K562 (cell line): Measurements from ENCODE around the gene EVI5L. TPM values are rescaled to one million over a fixed set of nuclear protein-coding genes. Genes with fewer than 3 reads are reported as not detected.

Experiments used
- ATAC-seq: fragments of 200-7000 bp; cut with Tn5 transposase; 3 replicates; pipeline ENCODE4 v1.9.1; 2020; ENCODE audit warnings: moderate library complexity
- BruUV-seq: library from RNA; stranded (reverse); fragments of 400-500 nt; replicated peaks from 2 replicates; lab custom pipeline; 2021; lab: Mats Ljungman, UMichigan
- CTCF ChIA-PET: fragments of 300-600 bp; formaldehyde crosslinking; extraction: SDS; loops from one replicate; lab custom pipeline; 2021; ENCODE audit warnings: low intra/inter-chr PET ratio; lab: Yijun Ruan, JAX
- POLR2A ChIA-PET: fragments of 300-600, 350-650 bp; sonication (Branson Sonifier 250); formaldehyde crosslinking; extraction: SDS; loops from one replicate; lab custom pipeline; 2021; ENCODE audit warnings: antibody characterized with exemption, inconsistent platforms; lab: Yijun Ruan, JAX
- DNase-seq, 4 experiments: peaks; one replicate each; pipeline versions ENCODE4 v3.0.0 to v3.0.0-alpha.2; 2011 to 2018; ENCODE audit warnings: low spot score in 3 of 4, mixed read lengths in 3 of 4; ENCODE audit errors: extremely low read depth in 1 of 4
- FAIRE-seq: peaks from 2 replicates; lab custom pipeline; 2011; peaks lifted over from hg19 to GRCh38; lab: Jason Lieb, UNC
- H2AFZ ChIP-seq: 2 replicates; pipeline ENCODE4 v1.6.0; 2011; ENCODE audit warnings: low read depth, low read length, control low read depth, inconsistent platforms
- H3K27ac ChIP-seq: fragments of 200-600 bp; 3 replicates; pipeline ENCODE4 v1.8.0; 2011; ENCODE audit warnings: low read depth, mild to moderate bottlenecking, control low read depth, inconsistent platforms, low read length, moderate library complexity, mixed read lengths; ENCODE audit errors: extremely low read depth
- H3K27me3 ChIP-seq, 2 experiments: fragments of 300-600 bp in 1 of 2; 2 replicates in 1 of 2; 3 replicates in 1 of 2; pipeline versions ENCODE4 v1.6.0 to v1.8.0; 2011; ENCODE audit warnings: inconsistent platforms in 2 of 2, low read length in 2 of 2, mild to moderate bottlenecking in 1 of 2, mixed read lengths in 1 of 2, moderate library complexity in 1 of 2; ENCODE audit not compliant: control insufficient read depth in 2 of 2, insufficient read depth in 2 of 2
- H3K36me3 ChIP-seq: fragments of 300-600 bp; 3 replicates; pipeline ENCODE4 v1.8.0; 2011; ENCODE audit warnings: mild to moderate bottlenecking, low read length, inconsistent platforms; ENCODE audit not compliant: control insufficient read depth, insufficient read depth
- H3K4me1 ChIP-seq, 2 experiments: fragments of 200-600 bp in 1 of 2; replicated peaks in 1 of 2; 2 replicates in 1 of 2; 3 replicates in 1 of 2; pipeline versions ENCODE4 v1.5.1 to v1.8.0; 2011; ENCODE audit warnings: inconsistent platforms in 2 of 2, low read length in 2 of 2, mild to moderate bottlenecking in 1 of 2, mixed read lengths in 1 of 2, moderate library complexity in 1 of 2; ENCODE audit not compliant: control insufficient read depth in 2 of 2, insufficient read depth in 2 of 2
- H3K4me2 ChIP-seq: 2 replicates; pipeline ENCODE4 v1.6.1; 2011; ENCODE audit warnings: low read length, control low read depth, inconsistent platforms, mixed read lengths; ENCODE audit not compliant: insufficient read depth
- H3K4me3 ChIP-seq: fragments of 200-600 bp; sonication (generic), shearing (Covaris generic); 2 replicates; pipeline ENCODE4 v1.5.1; 2016; ENCODE audit warnings: control low read depth, inconsistent platforms
- H3K79me2 ChIP-seq: fragments of 200-600 bp; 3 replicates; pipeline ENCODE4 v1.8.0; 2011; ENCODE audit warnings: low read length, inconsistent platforms; ENCODE audit not compliant: control insufficient read depth, insufficient read depth
- H3K9ac ChIP-seq, 2 experiments: 2 replicates each; pipeline versions ENCODE4 v1.6.0 to v1.6.1; 2011; ENCODE audit warnings: low read depth in 2 of 2, low read length in 2 of 2, control low read depth in 1 of 2, inconsistent platforms in 1 of 2, mild to moderate bottlenecking in 1 of 2, mixed read lengths in 1 of 2; ENCODE audit not compliant: insufficient read depth in 1 of 2
- H3K9me1 ChIP-seq: one replicate; pipeline ENCODE4 v1.6.0; 2011; ENCODE audit warnings: inconsistent platforms, mild to moderate bottlenecking, low read length, moderate library complexity; ENCODE audit not compliant: control insufficient read depth, insufficient read depth
- H3K9me3 ChIP-seq: replicated peaks from 2 replicates; pipeline ENCODE4 v1.5.1; 2011; ENCODE audit warnings: low read depth, low read length, inconsistent platforms; ENCODE audit not compliant: control insufficient read depth, insufficient read depth
- H4K20me1 ChIP-seq: replicated peaks from 2 replicates; pipeline ENCODE4 v1.6.1; 2011; ENCODE audit warnings: low read length, inconsistent platforms, mixed read lengths; ENCODE audit not compliant: control insufficient read depth, insufficient read depth
- BCOR ChIP-seq: fragments of 450-650 bp; IDR thresholded peaks from 2 replicates; pipeline ENCODE4 v1.6.1; 2016
- DDX20 ChIP-seq: fragments of 450-650 bp; IDR thresholded peaks from 2 replicates; pipeline ENCODE4 v1.6.1; 2016; ENCODE audit warnings: missing genetic modification characterization, low read depth, mild to moderate bottlenecking, missing compliant biosample characterization, moderate library complexity
- FIP1L1 ChIP-seq: fragments of 200-400 bp; formaldehyde crosslinking; IDR thresholded peaks from 2 replicates; pipeline ENCODE4 v1.6.1; 2018; ENCODE audit warnings: mild to moderate bottlenecking, low read depth, low read length; ENCODE audit not compliant: poor library complexity, severe bottlenecking
- GABPB2 ChIP-seq: fragments of 250-450 bp; sonication (Bioruptor Pico); conservative IDR thresholded peaks from 2 replicates; pipeline ENCODE4 v1.5.1; 2021; ENCODE audit warnings: mild to moderate bottlenecking
- MTF1 ChIP-seq: fragments of 250-450 bp; sonication (Bioruptor Pico); IDR thresholded peaks from 2 replicates; pipeline ENCODE4 v1.9.0; 2021; ENCODE audit warnings: moderate library complexity, mild to moderate bottlenecking, inconsistent platforms, borderline replicate concordance
- NFE2L1 ChIP-seq: fragments of 450-650 bp; IDR thresholded peaks from 2 replicates; pipeline ENCODE4 v1.6.1; 2016; ENCODE audit warnings: missing genetic modification characterization, low read depth, mild to moderate bottlenecking, missing compliant biosample characterization, moderate library complexity, borderline replicate concordance
- ZNF354B ChIP-seq: fragments of 250-450 bp; sonication (Bioruptor Pico); IDR thresholded peaks from 2 replicates; pipeline ENCODE4 v1.4.0; 2020
- WGBS: fragments of 100-300 bp; shearing (Covaris generic); methylation state at CpG from one replicate; pipeline ENCODE4 v1.1.6; 2016; ENCODE audit warnings: low coverage, mixed read lengths; ENCODE audit not compliant: insufficient coverage; ENCODE audit errors: missing lambda C conversion rate; 5-methylcytosine and 5-hydroxymethylcytosine counted together
- in situ Hi-C: fragments of 300-500 bp; cut with MboI; formaldehyde crosslinking; loops from 4 replicates; pipeline ENCODE4 v1.15.0; 2018; ENCODE audit warnings: inconsistent platforms, mixed read lengths
- intact Hi-C: fragments of 100-400 bp; cut with micrococcal nuclease; formaldehyde crosslinking; loops from 2 replicates; pipeline ENCODE4 v1.14.2; 2022
- polyA plus RNA-seq, 8 experiments: library from polyadenylated mRNA; depleted of rRNA in 4 of 8; stranded (reverse) in 5 of 8; unstranded in 3 of 8; fragments of >200 nt; fragmentation: Nextera tagmentation in 2 of 8; fragmentation: Illumina TruSeq in 1 of 8; extraction: Ambion mirVana in 2 of 8; extraction: Trizol in 1 of 8; gene quantifications; 2 replicates each; pipeline versions ENCODE4 v1.2.1 to v1.2.3, GENCODE V29; 2011 to 2014; ENCODE audit warnings: inconsistent platforms in 1 of 8, missing spikeins in 1 of 8
- total RNA-seq, 7 experiments: library from RNA; depleted of rRNA in 6 of 7; stranded (reverse); fragments of >200 nt in 6 of 7; fragmentation: Illumina TruSeq in 2 of 7; extraction: Trizol in 2 of 7; gene quantifications; 2 replicates each; pipeline versions ENCODE4 v1.2.1 to v1.2.3, GENCODE V29; 2011 to 2021; ENCODE audit warnings: low replicate concordance in 1 of 7
- TF ChIP-seq, protein P1 (sequence below): fragments of 250-450 bp; sonication (Bioruptor Pico); IDR thresholded peaks from 2 replicates; pipeline ENCODE4 v1.8.0; 2021; ENCODE audit warnings: moderate library complexity, mild to moderate bottlenecking, inconsistent platforms
- TF ChIP-seq, protein P2 (sequence below): fragments of 450-650 bp; IDR thresholded peaks from one replicate; pipeline ENCODE4 v1.6.1; 2018; ENCODE audit warnings: mild to moderate bottlenecking, moderate library complexity; ENCODE audit not compliant: partially characterized antibody
- TF ChIP-seq, protein P3 (sequence below): sonication (generic); formaldehyde crosslinking; IDR thresholded peaks from 2 replicates; pipeline ENCODE4 v1.8.0; 2022; ENCODE audit warnings: mild to moderate bottlenecking, missing genetic modification reagents
- TF ChIP-seq, protein P4 (sequence below): fragments of 450-650 bp; IDR thresholded peaks from 2 replicates; pipeline ENCODE4 v1.6.1; 2016; ENCODE audit warnings: low read depth, mild to moderate bottlenecking, moderate library complexity

The EVI5L gene
- total and polyA plus RNA-seq, 9 of the 15 experiments (the other 6 are each of a cell fraction or from before 2014, with no cell fraction given): 0.69 to 1.8 (median 1.2) TPM; not detected in 2

DNA sequence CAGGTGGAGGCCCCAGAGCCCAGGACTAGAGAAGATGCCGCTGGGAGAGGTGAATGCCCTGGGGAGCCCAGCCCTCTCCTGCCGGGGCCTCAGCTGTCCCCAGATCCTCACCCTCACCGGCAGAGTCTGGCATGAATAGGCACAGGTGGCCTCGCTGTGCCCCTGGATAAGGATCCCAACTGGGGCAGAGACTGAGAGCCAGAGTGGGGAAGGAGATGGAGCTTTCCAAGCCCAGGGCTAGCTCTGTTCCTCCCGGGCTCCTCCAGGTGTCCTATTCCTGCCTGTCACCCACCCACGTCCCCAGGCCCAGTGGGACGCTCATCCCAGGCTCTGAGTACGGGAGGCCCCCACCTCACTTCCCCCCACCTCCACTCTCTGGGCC lies 27.7 kb downstream of the EVI5L start:
- POLR2A ChIA-PET: interaction anchor here (0.7 to 2.9 kb wide), 6 partner anchors 11 to 27 kb away, joined by 3 to 14 read pairs (median 4); no protein-coding TSS in a partner anchor
- TF ChIP-seq NFE2L1 (no peak), FIP1L1 (no peak), DDX20 (no peak), GABPB2 (CRISPR knock-in tag) (no peak), BCOR (no peak), MTF1 (CRISPR knock-in tag) (no peak), ZNF354B (CRISPR knock-in tag) (no peak)
- TF ChIP-seq, protein P1, sequence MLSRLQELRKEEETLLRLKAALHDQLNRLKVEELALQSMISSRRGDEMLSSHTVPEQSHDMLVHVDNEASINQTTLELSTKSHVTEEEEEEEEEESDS (CRISPR knock-in tag): no peak
- TF ChIP-seq, protein P2, sequence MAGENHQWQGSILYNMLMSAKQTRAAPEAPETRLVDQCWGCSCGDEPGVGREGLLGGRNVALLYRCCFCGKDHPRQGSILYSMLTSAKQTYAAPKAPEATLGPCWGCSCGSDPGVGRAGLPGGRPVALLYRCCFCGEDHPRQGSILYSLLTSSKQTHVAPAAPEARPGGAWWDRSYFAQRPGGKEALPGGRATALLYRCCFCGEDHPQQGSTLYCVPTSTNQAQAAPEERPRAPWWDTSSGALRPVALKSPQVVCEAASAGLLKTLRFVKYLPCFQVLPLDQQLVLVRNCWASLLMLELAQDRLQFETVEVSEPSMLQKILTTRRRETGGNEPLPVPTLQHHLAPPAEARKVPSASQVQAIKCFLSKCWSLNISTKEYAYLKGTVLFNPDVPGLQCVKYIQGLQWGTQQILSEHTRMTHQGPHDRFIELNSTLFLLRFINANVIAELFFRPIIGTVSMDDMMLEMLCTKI: no peak
- TF ChIP-seq, protein P3, sequence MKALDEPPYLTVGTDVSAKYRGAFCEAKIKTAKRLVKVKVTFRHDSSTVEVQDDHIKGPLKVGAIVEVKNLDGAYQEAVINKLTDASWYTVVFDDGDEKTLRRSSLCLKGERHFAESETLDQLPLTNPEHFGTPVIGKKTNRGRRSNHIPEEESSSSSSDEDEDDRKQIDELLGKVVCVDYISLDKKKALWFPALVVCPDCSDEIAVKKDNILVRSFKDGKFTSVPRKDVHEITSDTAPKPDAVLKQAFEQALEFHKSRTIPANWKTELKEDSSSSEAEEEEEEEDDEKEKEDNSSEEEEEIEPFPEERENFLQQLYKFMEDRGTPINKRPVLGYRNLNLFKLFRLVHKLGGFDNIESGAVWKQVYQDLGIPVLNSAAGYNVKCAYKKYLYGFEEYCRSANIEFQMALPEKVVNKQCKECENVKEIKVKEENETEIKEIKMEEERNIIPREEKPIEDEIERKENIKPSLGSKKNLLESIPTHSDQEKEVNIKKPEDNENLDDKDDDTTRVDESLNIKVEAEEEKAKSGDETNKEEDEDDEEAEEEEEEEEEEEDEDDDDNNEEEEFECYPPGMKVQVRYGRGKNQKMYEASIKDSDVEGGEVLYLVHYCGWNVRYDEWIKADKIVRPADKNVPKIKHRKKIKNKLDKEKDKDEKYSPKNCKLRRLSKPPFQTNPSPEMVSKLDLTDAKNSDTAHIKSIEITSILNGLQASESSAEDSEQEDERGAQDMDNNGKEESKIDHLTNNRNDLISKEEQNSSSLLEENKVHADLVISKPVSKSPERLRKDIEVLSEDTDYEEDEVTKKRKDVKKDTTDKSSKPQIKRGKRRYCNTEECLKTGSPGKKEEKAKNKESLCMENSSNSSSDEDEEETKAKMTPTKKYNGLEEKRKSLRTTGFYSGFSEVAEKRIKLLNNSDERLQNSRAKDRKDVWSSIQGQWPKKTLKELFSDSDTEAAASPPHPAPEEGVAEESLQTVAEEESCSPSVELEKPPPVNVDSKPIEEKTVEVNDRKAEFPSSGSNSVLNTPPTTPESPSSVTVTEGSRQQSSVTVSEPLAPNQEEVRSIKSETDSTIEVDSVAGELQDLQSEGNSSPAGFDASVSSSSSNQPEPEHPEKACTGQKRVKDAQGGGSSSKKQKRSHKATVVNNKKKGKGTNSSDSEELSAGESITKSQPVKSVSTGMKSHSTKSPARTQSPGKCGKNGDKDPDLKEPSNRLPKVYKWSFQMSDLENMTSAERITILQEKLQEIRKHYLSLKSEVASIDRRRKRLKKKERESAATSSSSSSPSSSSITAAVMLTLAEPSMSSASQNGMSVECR (CRISPR knock-in tag): no peak
- TF ChIP-seq, protein P4, sequence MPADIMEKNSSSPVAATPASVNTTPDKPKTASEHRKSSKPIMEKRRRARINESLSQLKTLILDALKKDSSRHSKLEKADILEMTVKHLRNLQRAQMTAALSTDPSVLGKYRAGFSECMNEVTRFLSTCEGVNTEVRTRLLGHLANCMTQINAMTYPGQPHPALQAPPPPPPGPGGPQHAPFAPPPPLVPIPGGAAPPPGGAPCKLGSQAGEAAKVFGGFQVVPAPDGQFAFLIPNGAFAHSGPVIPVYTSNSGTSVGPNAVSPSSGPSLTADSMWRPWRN: no peak

More for the DNA sequence above, 27.7 kb downstream of the EVI5L start:
- DNase-seq: no peak
- intact Hi-C loops (no loop called here), in situ Hi-C loops (no loop called here)
- H4K20me1 ChIP-seq: peaks cover 4% of the 10 kb centered on the region; the same call in 1 of the 2 replicates
- H2AFZ ChIP-seq: peak overlapping the region; percentile 97
- CTCF ChIA-PET: interaction anchor here (0.6 kb wide), 1 partner anchor 144 kb away, joined by 4 read pairs; no protein-coding TSS in a partner anchor
- H3K9ac ChIP-seq: peak overlapping the region; percentile 59 to 88; a peak in 3 of 4 replicates
- no TSS peak for BruUV-seq
- H3K9me3 ChIP-seq: no peaks in the 10 kb centered on the region
- peaks cover 6% of the 10 kb centered on the region for H3K9me1 ChIP-seq
- no peaks in the 10 kb centered on the region for H3K27me3 ChIP-seq
- WGBS: 58% methylated on average over 8 of the region's 8 CpGs
- H3K4me3 ChIP-seq: peak overlapping the region; percentile 24
- peak overlapping the region; percentile 74 for H3K4me2 ChIP-seq
- H3K36me3 ChIP-seq: no peaks in the 10 kb centered on the region
- H3K79me2 ChIP-seq: no peaks in the 10 kb centered on the region
- peaks cover 24 to 79% of the 10 kb centered on the region in 2 experiments for H3K4me1 ChIP-seq
- peak overlapping the region; percentile 66; the same call in 2 of the 3 replicates for H3K27ac ChIP-seq
- no peak for FAIRE-seq
- ATAC-seq: no peak
